Mesendoderm (in vitro differentiated cells): ENCODE measurements around the gene MVK.

Source experiments
- DNase-seq: peaks from one replicate; pipeline ENCODE4 v3.0.0; 2013
- H2AK5ac ChIP-seq: 2 replicates; pipeline ENCODE4 v1.6.1; 2013; ENCODE audit warnings: low read length, inconsistent platforms
- H2BK120ac ChIP-seq: 2 replicates; pipeline ENCODE4 v1.6.1; 2013; ENCODE audit warnings: low read depth, mild to moderate bottlenecking, low read length, moderate library complexity, mixed read lengths
- H2BK15ac ChIP-seq: replicated peaks from 2 replicates; pipeline ENCODE4 v1.6.1; 2013; ENCODE audit warnings: low read depth, mild to moderate bottlenecking, moderate library complexity
- H2BK5ac ChIP-seq: 2 replicates; pipeline ENCODE4 v1.6.1; 2013; ENCODE audit warnings: low read length, inconsistent platforms
- H3K18ac ChIP-seq: 2 replicates; pipeline ENCODE4 v1.6.1; 2013; ENCODE audit warnings: mild to moderate bottlenecking, low read length, mixed read lengths
- H3K23ac ChIP-seq: one replicate; pipeline ENCODE4 v1.6.1; 2013; ENCODE audit warnings: low read length
- H3K27ac ChIP-seq: 2 replicates; pipeline ENCODE4 v1.5.1; 2013; ENCODE audit warnings: low read depth, mild to moderate bottlenecking, inconsistent platforms, low read length, moderate library complexity
- H3K27me3 ChIP-seq: 2 replicates; pipeline ENCODE4 v1.6.1; 2013; ENCODE audit warnings: low read length, control low read depth, mild to moderate bottlenecking, inconsistent platforms; ENCODE audit not compliant: insufficient read depth, poor library complexity
- H3K36me3 ChIP-seq: 2 replicates; pipeline ENCODE4 v1.6.1; 2013; ENCODE audit warnings: low read length, inconsistent platforms; ENCODE audit not compliant: control insufficient read depth, insufficient read depth
- H3K4ac ChIP-seq: one replicate; pipeline ENCODE4 v1.6.1; 2013; ENCODE audit warnings: low read depth, mild to moderate bottlenecking, low read length, moderate library complexity
- H3K4me1 ChIP-seq: 2 replicates; pipeline ENCODE4 v1.6.1; 2013; ENCODE audit warnings: low read depth, low read length, inconsistent platforms; ENCODE audit not compliant: control insufficient read depth
- H3K4me2 ChIP-seq: 2 replicates; pipeline ENCODE4 v1.6.1; 2013; ENCODE audit warnings: low read length
- H3K4me3 ChIP-seq: 2 replicates; pipeline ENCODE4 v1.5.1; 2013; ENCODE audit warnings: mild to moderate bottlenecking, low read length
- H3K56ac ChIP-seq: one replicate; pipeline ENCODE4 v1.6.1; 2013; ENCODE audit warnings: low read length
- H3K79me1 ChIP-seq: 2 replicates; pipeline ENCODE4 v1.6.1; 2013; ENCODE audit warnings: low read length, inconsistent platforms
- H3K79me2 ChIP-seq: 2 replicates; pipeline ENCODE4 v1.6.1; 2013; ENCODE audit warnings: mild to moderate bottlenecking, low read length; ENCODE audit not compliant: control insufficient read depth, insufficient read depth
- H3K9ac ChIP-seq: 2 replicates; pipeline ENCODE4 v1.6.1; 2013; ENCODE audit warnings: low read length, inconsistent platforms
- H4K5ac ChIP-seq: one replicate; pipeline ENCODE4 v1.6.1; 2013; ENCODE audit warnings: low read length
- H4K8ac ChIP-seq: one replicate; pipeline ENCODE4 v1.6.1; 2013; ENCODE audit warnings: low read depth, mild to moderate bottlenecking, control low read depth, low read length, moderate library complexity
- WGBS: extraction: QIAGEN DNeasy Blood & Tissue Kit; methylation state at CpG from one replicate; pipeline ENCODE4 v1.1.7; 2013; ENCODE audit warnings: low lambda C conversion rate, missing lambda C conversion rate; ENCODE audit not compliant: insufficient coverage; ENCODE audit errors: extremely low coverage; 5-methylcytosine and 5-hydroxymethylcytosine counted together

MVK gene

GRCh38 chr12:109554761-109555160 lies 18.8 kb upstream of the MVK start:
- Histone ChIP-seq H4K8ac (no peak overlapping the region), H2BK15ac (no peak overlapping the region), H3K23ac (no peak overlapping the region), H2BK120ac (no peak overlapping the region), H3K4me1 (no peaks in the 10 kb centered on the region), H3K9ac (no peak overlapping the region), H4K5ac (no peak overlapping the region), H3K27ac (no peak overlapping the region), H3K4me2 (no peak overlapping the region), H3K79me1 (no peaks in the 10 kb centered on the region), H3K27me3 (no peaks in the 10 kb centered on the region), H3K56ac (no peak overlapping the region), H2AK5ac (no peak overlapping the region), H3K36me3 (no peaks in the 10 kb centered on the region), H3K18ac (no peak overlapping the region), H2BK5ac (no peak overlapping the region), H3K4me3 (no peak overlapping the region), H3K79me2 (no peaks in the 10 kb centered on the region), H3K4ac (no peak overlapping the region)
- no CpG with 5 or more reads among the region's 6 CpGs for WGBS
- DNase-seq: no peak

GRCh38 chr12:109555431-109556315 lies 17.9 kb upstream of the MVK start:
- H3K4me3 ChIP-seq: no peak overlapping the region
- H4K5ac ChIP-seq: no peak overlapping the region
- no peak overlapping the region for H3K9ac ChIP-seq
- WGBS: no CpG with 5 or more reads among the region's 18 CpGs
- no peaks in the 10 kb centered on the region for H3K79me1 ChIP-seq
- H3K36me3 ChIP-seq: no peaks in the 10 kb centered on the region
- no peaks in the 10 kb centered on the region for H3K27me3 ChIP-seq
- H2AK5ac ChIP-seq: no peak overlapping the region
- no peak overlapping the region for H3K23ac ChIP-seq
- no peaks in the 10 kb centered on the region for H3K79me2 ChIP-seq
- no peak overlapping the region for H2BK5ac ChIP-seq
- no peak overlapping the region for H2BK120ac ChIP-seq
- H3K18ac ChIP-seq: no peak overlapping the region
- H3K56ac ChIP-seq: no peak overlapping the region
- H4K8ac ChIP-seq: no peak overlapping the region
- no peak overlapping the region for H3K4ac ChIP-seq
- DNase-seq: no peak
- no peak overlapping the region for H3K4me2 ChIP-seq
- no peaks in the 10 kb centered on the region for H3K4me1 ChIP-seq
- no peak overlapping the region for H2BK15ac ChIP-seq
- no peak overlapping the region for H3K27ac ChIP-seq

- H3K27ac ChIP-seq: no peak overlapping the region
- H4K8ac ChIP-seq: no peak overlapping the region
- H3K27me3 ChIP-seq: no peaks in the 10 kb centered on the region
- H3K18ac ChIP-seq: no peak overlapping the region
- no peaks in the 10 kb centered on the region for H3K4me1 ChIP-seq
- H3K56ac ChIP-seq: no peak overlapping the region
- H2BK5ac ChIP-seq: no peak overlapping the region
- no peak overlapping the region for H3K9ac ChIP-seq
- no peak overlapping the region for H2AK5ac ChIP-seq
- WGBS: no CpG with 5 or more reads among the region's 10 CpGs
- H3K4me2 ChIP-seq: no peak overlapping the region
- H3K4ac ChIP-seq: no peak overlapping the region
- no peak overlapping the region for H3K4me3 ChIP-seq
- DNase-seq: no peak
- no peak overlapping the region for H4K5ac ChIP-seq
- no peaks in the 10 kb centered on the region for H3K36me3 ChIP-seq
- no peak overlapping the region for H2BK120ac ChIP-seq
- H2BK15ac ChIP-seq: no peak overlapping the region
- H3K79me2 ChIP-seq: no peaks in the 10 kb centered on the region
- no peak overlapping the region for H3K23ac ChIP-seq
- H3K79me1 ChIP-seq: no peaks in the 10 kb centered on the region
These were observed 16.4 kb upstream of the MVK start for GRCh38 chr12:109557200-109557599.

GRCh38 chr12:109557805-109558204 lies 15.8 kb upstream of the MVK start:
- Histone ChIP-seq H3K27me3 (no peaks in the 10 kb centered on the region), H3K4ac (no peak overlapping the region), H3K4me2 (no peak overlapping the region), H3K36me3 (no peaks in the 10 kb centered on the region), H3K79me2 (no peaks in the 10 kb centered on the region), H3K27ac (no peak overlapping the region), H4K5ac (no peak overlapping the region), H3K4me1 (no peaks in the 10 kb centered on the region), H3K56ac (no peak overlapping the region), H3K9ac (no peak overlapping the region), H2AK5ac (no peak overlapping the region), H3K4me3 (no peak overlapping the region), H3K79me1 (no peaks in the 10 kb centered on the region), H2BK120ac (no peak overlapping the region), H3K23ac (no peak overlapping the region), H2BK5ac (no peak overlapping the region), H4K8ac (no peak overlapping the region), H3K18ac (no peak overlapping the region), H2BK15ac (no peak overlapping the region)
- no CpG with 5 or more reads among the region's 12 CpGs for WGBS
- no peak for DNase-seq

GRCh38 chr12:109558374-109559199 lies 15.0 kb upstream of the MVK start:
- Histone ChIP-seq H2BK120ac (no peak overlapping the region), H3K27ac (no peak overlapping the region), H3K18ac (no peak overlapping the region), H3K23ac (no peak overlapping the region), H4K8ac (no peak overlapping the region), H3K4me1 (no peaks in the 10 kb centered on the region), H2BK15ac (no peak overlapping the region), H3K4ac (no peak overlapping the region), H2BK5ac (no peak overlapping the region), H3K79me2 (no peaks in the 10 kb centered on the region), H4K5ac (no peak overlapping the region), H3K9ac (no peak overlapping the region), H3K79me1 (no peaks in the 10 kb centered on the region), H3K56ac (no peak overlapping the region), H3K36me3 (no peaks in the 10 kb centered on the region), H3K4me2 (no peak overlapping the region), H3K27me3 (no peaks in the 10 kb centered on the region), H2AK5ac (no peak overlapping the region), H3K4me3 (no peak overlapping the region)
- no peak for DNase-seq
- WGBS: no CpG with 5 or more reads among the region's 25 CpGs
